Mesothelial cell of epicardium (in vitro differentiated cells): ENCODE measurements around the gene ITCH. TPM values are rescaled to one million over a fixed set of nuclear protein-coding genes. Genes with fewer than 3 reads are reported as not detected.

Experiments used
- DNase-seq, 2 experiments: peaks; one replicate each; pipeline ENCODE4 v3.0.0; 2021; ENCODE audit warnings: low spot score in 2 of 2; ENCODE audit not compliant: unreplicated experiment in 2 of 2
- H3K27ac Mint-ChIP-seq: 2 replicates; pipeline ENCODE4 v1.8.0; 2021; ENCODE audit warnings: mixed read lengths
- H3K27me3 Mint-ChIP-seq: 2 replicates; pipeline ENCODE4 v1.8.0; 2021; ENCODE audit warnings: low read depth, mixed read lengths
- H3K36me3 Mint-ChIP-seq: 2 replicates; pipeline ENCODE4 v1.8.0; 2021; ENCODE audit warnings: mixed read lengths
- H3K4me1 Mint-ChIP-seq: 2 replicates; pipeline ENCODE4 v1.8.0; 2021; ENCODE audit warnings: mixed read lengths
- H3K4me3 Mint-ChIP-seq: 2 replicates; pipeline ENCODE4 v1.8.0; 2021; ENCODE audit warnings: mild to moderate bottlenecking, moderate library complexity, mixed read lengths
- H3K9me3 Mint-ChIP-seq: 2 replicates; pipeline ENCODE4 v1.8.0; 2021; ENCODE audit warnings: mixed read lengths
- CTCF ChIP-seq: fragments of 200-600 bp; sonication (generic); IDR thresholded peaks from one replicate; pipeline ENCODE4 v1.5.0; 2021; ENCODE audit warnings: antibody characterized with exemption; ENCODE audit not compliant: unreplicated experiment
- total RNA-seq: library from RNA; stranded (reverse); gene quantifications from 3 replicates; pipeline ENCODE4 v1.2.1, GENCODE V29; 2021

Gene ITCH
- total RNA-seq, 1 donor from 2014 or later: 60.2 TPM

GRCh38 chr20:34540596-34541263, 177.7 kb downstream of the ITCH start:
- H3K4me1 Mint-ChIP-seq: peaks cover 15% of the 10 kb centered on the region
- no peak for TF ChIP-seq CTCF
- H3K9me3 Mint-ChIP-seq: no peaks in the 10 kb centered on the region
- peaks cover 33% of the 10 kb centered on the region for H3K36me3 Mint-ChIP-seq
- no peak overlapping the region for H3K4me3 Mint-ChIP-seq
- DNase-seq: no peak
- no peak overlapping the region for H3K27ac Mint-ChIP-seq
- no peaks in the 10 kb centered on the region for H3K27me3 Mint-ChIP-seq

GRCh38 chr20:34541264-34541901, 178.3 kb downstream of the ITCH start:
- Mint-ChIP-seq H3K4me1 (peaks cover 15% of the 10 kb centered on the region), H3K36me3 (peaks cover 28% of the 10 kb centered on the region), H3K9me3 (no peaks in the 10 kb centered on the region), H3K27me3 (no peaks in the 10 kb centered on the region), H3K4me3 (no peak overlapping the region), H3K27ac (peak overlapping the region; percentile 43)
- TF ChIP-seq CTCF: no peak
- DNase-seq: no peak

GRCh38 chr20:34541917-34542316, 178.8 kb downstream of the ITCH start:
- no peaks in the 10 kb centered on the region for H3K9me3 Mint-ChIP-seq
- H3K27ac Mint-ChIP-seq: no peak overlapping the region
- H3K4me1 Mint-ChIP-seq: peaks cover 15% of the 10 kb centered on the region
- DNase-seq: no peak
- H3K36me3 Mint-ChIP-seq: peaks cover 24% of the 10 kb centered on the region
- H3K4me3 Mint-ChIP-seq: no peak overlapping the region
- H3K27me3 Mint-ChIP-seq: no peaks in the 10 kb centered on the region
- TF ChIP-seq CTCF: no peak

GRCh38 chr20:34542439-34542838, 179.4 kb downstream of the ITCH start:
- no peak for TF ChIP-seq CTCF
- no peak for DNase-seq
- Mint-ChIP-seq H3K27ac (no peak overlapping the region), H3K36me3 (peaks cover 19% of the 10 kb centered on the region), H3K4me3 (no peak overlapping the region), H3K4me1 (peaks cover 15% of the 10 kb centered on the region), H3K27me3 (no peaks in the 10 kb centered on the region), H3K9me3 (no peaks in the 10 kb centered on the region)

- no peaks in the 10 kb centered on the region for H3K9me3 Mint-ChIP-seq
Observed at GRCh38 chr20:34543463-34544056, 180.5 kb downstream of the ITCH start.

More at GRCh38 chr20:34543463-34544056, 180.5 kb downstream of the ITCH start:
- Mint-ChIP-seq H3K27me3 (no peaks in the 10 kb centered on the region), H3K27ac (no peak overlapping the region), H3K4me3 (no peak overlapping the region), H3K4me1 (peaks cover 15% of the 10 kb centered on the region), H3K36me3 (peaks cover 19% of the 10 kb centered on the region)
- no peak for TF ChIP-seq CTCF
- no peak for DNase-seq
